Keratinocyte (primary cell): Measurements from ENCODE around the gene HS3ST1. TPM values are rescaled to one million over a fixed set of nuclear protein-coding genes. Genes with fewer than 3 reads are reported as not detected.

Experiments used
- DNase-seq: peaks from one replicate; pipeline ENCODE4 v3.0.0-alpha.2; 2011; ENCODE audit warnings: low read depth, missing footprints, low spot score
- FAIRE-seq: peaks from 2 replicates; lab custom pipeline; 2011; peaks lifted over from hg19 to GRCh38; lab: Jason Lieb, UNC
- H2AFZ ChIP-seq: 2 replicates; pipeline ENCODE4 v1.6.0; 2012; ENCODE audit warnings: low read length, control low read depth, inconsistent platforms; ENCODE audit not compliant: control insufficient read depth
- H3K27ac ChIP-seq: 2 replicates; pipeline ENCODE4 v1.5.1; 2011; ENCODE audit warnings: low read length; ENCODE audit not compliant: control insufficient read depth, insufficient read depth
- H3K27me3 ChIP-seq: 3 replicates; pipeline ENCODE4 v1.6.0; 2011; ENCODE audit warnings: low read length; ENCODE audit not compliant: control insufficient read depth, insufficient read depth; ENCODE audit errors: extremely low read depth
- H3K36me3 ChIP-seq, 2 experiments: 2 replicates in 1 of 2; 3 replicates in 1 of 2; pipeline ENCODE4 v1.5.1; 2011; ENCODE audit warnings: low read length in 2 of 2, mild to moderate bottlenecking in 1 of 2; ENCODE audit not compliant: control insufficient read depth in 2 of 2, insufficient read depth in 2 of 2; ENCODE audit errors: extremely low read depth in 1 of 2
- H3K4me1 ChIP-seq: 3 replicates; pipeline ENCODE4 v1.5.1; 2011; ENCODE audit warnings: low read length; ENCODE audit not compliant: control insufficient read depth, insufficient read depth; ENCODE audit errors: extremely low read depth
- H3K4me2 ChIP-seq: 3 replicates; pipeline ENCODE4 v1.6.0; 2011; ENCODE audit warnings: low read depth, low read length; ENCODE audit not compliant: control insufficient read depth, insufficient read depth; ENCODE audit errors: extremely low read depth
- H3K4me3 ChIP-seq, 3 experiments: fragments of 200-600 bp in 1 of 3; sonication (generic) in 1 of 3; 2 replicates in 2 of 3; 3 replicates in 1 of 3; pipeline ENCODE4 v1.5.1; 2011 to 2016; ENCODE audit warnings: low read length in 3 of 3, mild to moderate bottlenecking in 3 of 3, control low read depth in 2 of 3, inconsistent platforms in 1 of 3, low read depth in 1 of 3, mixed read lengths in 1 of 3, mixed run types in 1 of 3, moderate library complexity in 1 of 3; ENCODE audit not compliant: control insufficient read depth in 2 of 3, insufficient read depth in 2 of 3; ENCODE audit errors: extremely low read depth in 1 of 3
- H3K79me2 ChIP-seq: 2 replicates; pipeline ENCODE4 v1.6.0; 2012; ENCODE audit warnings: low read length; ENCODE audit not compliant: control insufficient read depth, insufficient read depth
- H3K9ac ChIP-seq: 3 replicates; pipeline ENCODE4 v1.6.0; 2011; ENCODE audit warnings: low read length; ENCODE audit not compliant: control insufficient read depth, insufficient read depth; ENCODE audit errors: extremely low read depth
- H3K9me1 ChIP-seq: 3 replicates; pipeline ENCODE4 v1.6.0; 2011; ENCODE audit warnings: low read length; ENCODE audit not compliant: control insufficient read depth, insufficient read depth; ENCODE audit errors: extremely low read depth
- H3K9me3 ChIP-seq: 2 replicates; pipeline ENCODE4 v1.5.1; 2012; ENCODE audit warnings: low read depth, low read length; ENCODE audit not compliant: control insufficient read depth
- H4K20me1 ChIP-seq: 3 replicates; pipeline ENCODE4 v1.6.0; 2011; ENCODE audit warnings: low read length; ENCODE audit not compliant: control insufficient read depth, insufficient read depth; ENCODE audit errors: extremely low read depth
- CTCF ChIP-seq, 3 experiments: IDR thresholded peaks in 1 of 3; conservative IDR thresholded peaks in 1 of 3; optimal IDR thresholded peaks in 1 of 3; 2 replicates in 2 of 3; 3 replicates in 1 of 3; pipeline versions ENCODE3 to v1.5.1; 2011; ENCODE audit warnings: low read length in 3 of 3, mild to moderate bottlenecking in 3 of 3, moderate library complexity in 2 of 3, control low read depth in 1 of 3, inconsistent platforms in 1 of 3; ENCODE audit not compliant: insufficient read depth in 2 of 3; ENCODE audit errors: extremely low read depth in 1 of 3
- EZH2 ChIP-seq: IDR thresholded peaks from one replicate; pipeline ENCODE4 v1.6.1; 2012; ENCODE audit warnings: inconsistent platforms, mild to moderate bottlenecking, low read length, moderate library complexity
- dilution Hi-C: fragments of 300-500 bp; cut with MboI; formaldehyde crosslinking; loops from one replicate; pipeline ENCODE4 v1.7.0; 2020; ENCODE audit warnings: low sequenced_read_pairs; ENCODE audit not compliant: extremely low pct_ligation_motif_present
- polyA plus RNA-seq, 5 experiments: library from polyadenylated mRNA; depleted of rRNA in 3 of 5; stranded (reverse) in 3 of 5; stranded (forward) in 1 of 5; unstranded in 1 of 5; fragments of >200 nt; gene quantifications; 1 replicate in 1 of 5; 2 replicates in 3 of 5; 3 replicates in 1 of 5; pipeline versions ENCODE4 v1.2.1 to v1.2.3, GENCODE V29; 2011 to 2012; ENCODE audit warnings: missing spikeins in 2 of 5, low read depth in 1 of 5, low replicate concordance in 1 of 5

HS3ST1 gene
- polyA plus RNA-seq, 1 donor (not counting 4 experiments of a cell fraction or from before 2014, with no cell fraction given), result 2.0 TPM

- no peak for FAIRE-seq
These were observed 40.2 kb upstream of the HS3ST1 start for GRCh38 chr4:11468901-11469300.

DNA sequence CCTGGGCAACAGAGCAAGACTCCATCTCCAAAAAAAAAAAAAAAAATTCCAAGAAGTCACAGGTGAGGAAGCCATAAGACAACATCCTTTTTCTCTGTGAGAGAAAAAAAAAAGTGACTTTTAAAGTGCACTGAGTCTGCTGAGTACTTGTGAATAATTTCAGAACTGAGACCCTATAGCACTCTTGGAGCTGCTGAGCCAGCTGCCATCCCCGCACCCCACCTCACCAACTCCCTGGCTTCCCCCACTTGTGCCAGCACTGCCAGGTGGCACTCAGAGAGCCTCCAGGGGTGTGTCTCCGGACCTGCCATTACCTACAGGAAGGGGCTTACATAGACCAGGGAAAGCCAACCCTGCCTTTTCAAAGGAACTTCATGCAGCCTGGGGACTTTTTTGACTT lies 39.2 kb upstream of the HS3ST1 start:
- H2AFZ ChIP-seq, result no peak overlapping the region
- dilution Hi-C loops, result no loop called here
- no peak for TF ChIP-seq CTCF (optimal IDR thresholded peaks at IDR 0.05 in 1 of 3, IDR thresholded peaks at IDR 0.05 in 1 of 3, conservative IDR thresholded peaks at IDR 0.05 in 1 of 3; ENCODE audit: extremely low read depth in 1 of 3, insufficient read depth in 2 of 3, low read length in 3 of 3)
- TF ChIP-seq EZH2, result no peak

More at GRCh38 chr4:11468901-11469300, 40.2 kb upstream of the HS3ST1 start:
- H3K4me1 ChIP-seq, result peaks cover 26% of the 10 kb centered on the region
- H4K20me1 ChIP-seq, result no peaks in the 10 kb centered on the region
- H3K27ac ChIP-seq, result no peak overlapping the region
- peaks cover 2% of the 10 kb centered on the region for H3K9me1 ChIP-seq
- H2AFZ ChIP-seq, result no peak overlapping the region
- DNase-seq, result no peak
- dilution Hi-C loops, result no loop called here
- TF ChIP-seq CTCF (optimal IDR thresholded peaks at IDR 0.05 in 1 of 3, IDR thresholded peaks at IDR 0.05 in 1 of 3, conservative IDR thresholded peaks at IDR 0.05 in 1 of 3; ENCODE audit: extremely low read depth in 1 of 3, insufficient read depth in 2 of 3, low read length in 3 of 3) (no peak), EZH2 (no peak)
- no peak overlapping the region for H3K4me2 ChIP-seq
- no peaks in the 10 kb centered on the region for H3K27me3 ChIP-seq
- H3K36me3 ChIP-seq, result no peaks in the 10 kb centered on the region
- H3K9me3 ChIP-seq, result no peaks in the 10 kb centered on the region
- H3K9ac ChIP-seq, result no peak overlapping the region
- no peak overlapping the region for H3K4me3 ChIP-seq
- no peaks in the 10 kb centered on the region for H3K79me2 ChIP-seq

More for the DNA sequence above, 39.2 kb upstream of the HS3ST1 start:
- Histone ChIP-seq H3K4me3 (no peak overlapping the region), H3K36me3 (no peaks in the 10 kb centered on the region), H3K4me1 (peaks cover 26% of the 10 kb centered on the region), H3K79me2 (no peaks in the 10 kb centered on the region), H4K20me1 (no peaks in the 10 kb centered on the region), H3K9me1 (peaks cover 2% of the 10 kb centered on the region), H3K9ac (no peak overlapping the region), H3K4me2 (no peak overlapping the region), H3K27ac (no peak overlapping the region), H3K9me3 (no peaks in the 10 kb centered on the region), H3K27me3 (no peaks in the 10 kb centered on the region)
- FAIRE-seq, result no peak
- no peak for DNase-seq
